K562 (cell line): ENCODE data around the gene TIMP1. TPM values are rescaled to one million over a fixed set of nuclear protein-coding genes. Genes with fewer than 3 reads are reported as not detected.

ENCODE experiments used
- ATAC-seq: fragments of 200-7000 bp; cut with Tn5 transposase; 3 replicates; pipeline ENCODE4 v1.9.1; 2020; ENCODE audit warnings: moderate library complexity
- BruUV-seq: library from RNA; stranded (reverse); fragments of 400-500 nt; replicated peaks from 2 replicates; lab custom pipeline; 2021; lab: Mats Ljungman, UMichigan
- CTCF ChIA-PET: fragments of 300-600 bp; formaldehyde crosslinking; extraction: SDS; loops from one replicate; lab custom pipeline; 2021; ENCODE audit warnings: low intra/inter-chr PET ratio; lab: Yijun Ruan, JAX
- POLR2A ChIA-PET: fragments of 300-600, 350-650 bp; sonication (Branson Sonifier 250); formaldehyde crosslinking; extraction: SDS; loops from one replicate; lab custom pipeline; 2021; ENCODE audit warnings: antibody characterized with exemption, inconsistent platforms; lab: Yijun Ruan, JAX
- DNase-seq, 4 experiments: peaks; one replicate each; pipeline versions ENCODE4 v3.0.0 to v3.0.0-alpha.2; 2011 to 2018; ENCODE audit warnings: low spot score in 3 of 4, mixed read lengths in 3 of 4; ENCODE audit errors: extremely low read depth in 1 of 4
- FAIRE-seq: peaks from 2 replicates; lab custom pipeline; 2011; peaks lifted over from hg19 to GRCh38; lab: Jason Lieb, UNC
- H2AFZ ChIP-seq: 2 replicates; pipeline ENCODE4 v1.6.0; 2011; ENCODE audit warnings: low read depth, low read length, control low read depth, inconsistent platforms
- H3K27ac ChIP-seq: fragments of 200-600 bp; 3 replicates; pipeline ENCODE4 v1.8.0; 2011; ENCODE audit warnings: low read depth, mild to moderate bottlenecking, control low read depth, inconsistent platforms, low read length, moderate library complexity, mixed read lengths; ENCODE audit errors: extremely low read depth
- H3K27me3 ChIP-seq, 2 experiments: fragments of 300-600 bp in 1 of 2; 2 replicates in 1 of 2; 3 replicates in 1 of 2; pipeline versions ENCODE4 v1.6.0 to v1.8.0; 2011; ENCODE audit warnings: inconsistent platforms in 2 of 2, low read length in 2 of 2, mild to moderate bottlenecking in 1 of 2, mixed read lengths in 1 of 2, moderate library complexity in 1 of 2; ENCODE audit not compliant: control insufficient read depth in 2 of 2, insufficient read depth in 2 of 2
- H3K36me3 ChIP-seq: fragments of 300-600 bp; 3 replicates; pipeline ENCODE4 v1.8.0; 2011; ENCODE audit warnings: mild to moderate bottlenecking, low read length, inconsistent platforms; ENCODE audit not compliant: control insufficient read depth, insufficient read depth
- H3K4me1 ChIP-seq, 2 experiments: fragments of 200-600 bp in 1 of 2; replicated peaks in 1 of 2; 2 replicates in 1 of 2; 3 replicates in 1 of 2; pipeline versions ENCODE4 v1.5.1 to v1.8.0; 2011; ENCODE audit warnings: inconsistent platforms in 2 of 2, low read length in 2 of 2, mild to moderate bottlenecking in 1 of 2, mixed read lengths in 1 of 2, moderate library complexity in 1 of 2; ENCODE audit not compliant: control insufficient read depth in 2 of 2, insufficient read depth in 2 of 2
- H3K4me2 ChIP-seq: 2 replicates; pipeline ENCODE4 v1.6.1; 2011; ENCODE audit warnings: low read length, control low read depth, inconsistent platforms, mixed read lengths; ENCODE audit not compliant: insufficient read depth
- H3K4me3 ChIP-seq: fragments of 200-600 bp; sonication (generic), shearing (Covaris generic); 2 replicates; pipeline ENCODE4 v1.5.1; 2016; ENCODE audit warnings: control low read depth, inconsistent platforms
- H3K79me2 ChIP-seq: fragments of 200-600 bp; 3 replicates; pipeline ENCODE4 v1.8.0; 2011; ENCODE audit warnings: low read length, inconsistent platforms; ENCODE audit not compliant: control insufficient read depth, insufficient read depth
- H3K9ac ChIP-seq, 2 experiments: 2 replicates each; pipeline versions ENCODE4 v1.6.0 to v1.6.1; 2011; ENCODE audit warnings: low read depth in 2 of 2, low read length in 2 of 2, control low read depth in 1 of 2, inconsistent platforms in 1 of 2, mild to moderate bottlenecking in 1 of 2, mixed read lengths in 1 of 2; ENCODE audit not compliant: insufficient read depth in 1 of 2
- H3K9me1 ChIP-seq: one replicate; pipeline ENCODE4 v1.6.0; 2011; ENCODE audit warnings: inconsistent platforms, mild to moderate bottlenecking, low read length, moderate library complexity; ENCODE audit not compliant: control insufficient read depth, insufficient read depth
- H3K9me3 ChIP-seq: replicated peaks from 2 replicates; pipeline ENCODE4 v1.5.1; 2011; ENCODE audit warnings: low read depth, low read length, inconsistent platforms; ENCODE audit not compliant: control insufficient read depth, insufficient read depth
- H4K20me1 ChIP-seq: replicated peaks from 2 replicates; pipeline ENCODE4 v1.6.1; 2011; ENCODE audit warnings: low read length, inconsistent platforms, mixed read lengths; ENCODE audit not compliant: control insufficient read depth, insufficient read depth
- ADNP ChIP-seq: fragments of 200-800 bp; sonication (Bioruptor generic); IDR thresholded peaks from 2 replicates; pipeline ENCODE4 v1.6.1; 2016; ENCODE audit warnings: missing genetic modification characterization, missing compliant biosample characterization
- ATF1 ChIP-seq, 2 experiments: fragments of 450-650 bp in 1 of 2; IDR thresholded peaks; 2 replicates each; pipeline ENCODE4 v1.6.1; 2016; ENCODE audit warnings: missing compliant biosample characterization in 1 of 2, missing genetic modification characterization in 1 of 2
- BHLHE40 ChIP-seq: IDR thresholded peaks from 2 replicates; pipeline ENCODE4 v1.6.1; 2011; ENCODE audit warnings: low read length, improper control_type of control experiment
- CXXC5 ChIP-seq: fragments of 250-450 bp; sonication (Bioruptor Pico); IDR thresholded peaks from 2 replicates; pipeline ENCODE4 v1.8.0; 2022; ENCODE audit warnings: inconsistent platforms, mild to moderate bottlenecking, moderate library complexity
- FOS ChIP-seq: IDR thresholded peaks from 3 replicates; pipeline ENCODE4 v1.6.1; 2011; ENCODE audit not compliant: insufficient read length; ENCODE audit errors: extremely low read depth
- FOXA3 ChIP-seq, 2 experiments: fragments of 450-650 bp in 1 of 2; sonication (generic) in 1 of 2; formaldehyde crosslinking; IDR thresholded peaks in 1 of 2; conservative IDR thresholded peaks in 1 of 2; 2 replicates each; pipeline versions ENCODE4 v1.4.0 to v1.8.0; 2020 to 2022; ENCODE audit warnings: mild to moderate bottlenecking in 2 of 2, missing genetic modification reagents in 1 of 2
- GATA2 ChIP-seq: sonication (generic); formaldehyde crosslinking; IDR thresholded peaks from 2 replicates; pipeline ENCODE4 v1.4.0; 2020; ENCODE audit warnings: mild to moderate bottlenecking, missing genetic modification reagents
- MBD2 ChIP-seq: sonication (generic); IDR thresholded peaks from 2 replicates; pipeline ENCODE4 v1.6.1; 2016; ENCODE audit warnings: low read depth, borderline replicate concordance
- NR0B1 ChIP-seq: fragments of 450-650 bp; IDR thresholded peaks from one replicate; pipeline ENCODE4 v1.6.1; 2018; ENCODE audit warnings: mild to moderate bottlenecking, moderate library complexity; ENCODE audit not compliant: partially characterized antibody
- POLR2A ChIP-seq: fragments of 450-650 bp; conservative IDR thresholded peaks from 2 replicates; pipeline ENCODE4 v1.6.1; 2016
- POLR2B ChIP-seq: fragments of 450-650 bp; IDR thresholded peaks from 2 replicates; pipeline ENCODE4 v1.6.1; 2018; ENCODE audit warnings: low read depth; ENCODE audit not compliant: partially characterized antibody
- POLR2G ChIP-seq: fragments of 200-400 bp; formaldehyde crosslinking; IDR thresholded peaks from 2 replicates; pipeline ENCODE4 v1.6.1; 2017; ENCODE audit warnings: low read depth, mild to moderate bottlenecking, antibody characterized with exemption, low read length, moderate library complexity
- PREB ChIP-seq: sonication (generic); formaldehyde crosslinking; IDR thresholded peaks from 2 replicates; pipeline ENCODE4 v1.8.1; 2023; ENCODE audit warnings: mild to moderate bottlenecking, missing genetic modification reagents
- RBFOX2 ChIP-seq: fragments of 200-400 bp; formaldehyde crosslinking; IDR thresholded peaks from 2 replicates; pipeline ENCODE4 v1.6.1; 2017; ENCODE audit warnings: low read depth, mild to moderate bottlenecking, low read length, moderate library complexity
- RFX1 ChIP-seq: fragments of 450-650 bp; IDR thresholded peaks from 2 replicates; pipeline ENCODE4 v1.6.1; 2016; ENCODE audit warnings: mild to moderate bottlenecking, moderate library complexity
- SOX6 ChIP-seq: fragments of 450-650 bp; IDR thresholded peaks from 2 replicates; pipeline ENCODE4 v1.6.1; 2014; ENCODE audit warnings: mild to moderate bottlenecking
- VEZF1 ChIP-seq: fragments of 200-800 bp; sonication (Bioruptor generic); IDR thresholded peaks from 2 replicates; pipeline ENCODE4 v1.6.1; 2017; ENCODE audit warnings: missing genetic modification characterization, missing compliant biosample characterization
- ZNF655 ChIP-seq: fragments of 250-450 bp; sonication (Bioruptor Pico); IDR thresholded peaks from 2 replicates; pipeline ENCODE4 v1.5.0; 2021
- WGBS: fragments of 100-300 bp; shearing (Covaris generic); methylation state at CpG from one replicate; pipeline ENCODE4 v1.1.6; 2016; ENCODE audit warnings: low coverage, mixed read lengths; ENCODE audit not compliant: insufficient coverage; ENCODE audit errors: missing lambda C conversion rate; 5-methylcytosine and 5-hydroxymethylcytosine counted together
- in situ Hi-C: fragments of 300-500 bp; cut with MboI; formaldehyde crosslinking; loops from 4 replicates; pipeline ENCODE4 v1.15.0; 2018; ENCODE audit warnings: inconsistent platforms, mixed read lengths
- intact Hi-C: fragments of 100-400 bp; cut with micrococcal nuclease; formaldehyde crosslinking; loops from 2 replicates; pipeline ENCODE4 v1.14.2; 2022
- polyA plus RNA-seq, 8 experiments: library from polyadenylated mRNA; depleted of rRNA in 4 of 8; stranded (reverse) in 5 of 8; unstranded in 3 of 8; fragments of >200 nt; fragmentation: Nextera tagmentation in 2 of 8; fragmentation: Illumina TruSeq in 1 of 8; extraction: Ambion mirVana in 2 of 8; extraction: Trizol in 1 of 8; gene quantifications; 2 replicates each; pipeline versions ENCODE4 v1.2.1 to v1.2.3, GENCODE V29; 2011 to 2014; ENCODE audit warnings: inconsistent platforms in 1 of 8, missing spikeins in 1 of 8
- total RNA-seq, 7 experiments: library from RNA; depleted of rRNA in 6 of 7; stranded (reverse); fragments of >200 nt in 6 of 7; fragmentation: Illumina TruSeq in 2 of 7; extraction: Trizol in 2 of 7; gene quantifications; 2 replicates each; pipeline versions ENCODE4 v1.2.1 to v1.2.3, GENCODE V29; 2011 to 2021; ENCODE audit warnings: low replicate concordance in 1 of 7

The TIMP1 gene
- total and polyA plus RNA-seq, 9 of the 15 experiments (the other 6 are each of a cell fraction or from before 2014, with no cell fraction given) = 115 to 699 (median 273) TPM

- intact Hi-C loops = no loop called here
- no peaks in the 10 kb centered on the region; the same call in 1 of the 3 replicates for H3K79me2 ChIP-seq
- peak; percentile 64 to 82 (median 74) for DNase-seq
- no peak for TF ChIP-seq ATF1 (CRISPR knock-in tag; IDR thresholded peaks at IDR 0.05)
- TF ChIP-seq ATF1 (tag; IDR thresholded peaks at IDR 0.05) = peak; percentile 18; the same call in 1 of the 2 replicates
- no peak for TF ChIP-seq RFX1
- no peak for TF ChIP-seq NR0B1
- peak; percentile 72 for TF ChIP-seq POLR2A
- TF ChIP-seq MBD2 = peak; percentile 84
- 0 out of 2 replicates have a peak, but pooled peaks have one; percentile 11 for TF ChIP-seq BHLHE40
- TF ChIP-seq ZNF655 (CRISPR knock-in tag) = no peak
- peak; percentile 83 for TF ChIP-seq VEZF1 (CRISPR knock-in tag)
- TF ChIP-seq FOS = peak; percentile 96
- TF ChIP-seq CXXC5 (CRISPR knock-in tag) = 0 out of 2 replicates have a peak, but pooled peaks have one; percentile 8
- TF ChIP-seq PREB (CRISPR knock-in tag) = no peak
- peak; percentile 64 for TF ChIP-seq POLR2G
- TF ChIP-seq POLR2B = peak; percentile 47
- TF ChIP-seq ADNP = no peak
- TF ChIP-seq RBFOX2 = peak; percentile 71
- no peak for TF ChIP-seq SOX6
- no peak for TF ChIP-seq FOXA3 (CRISPR knock-in tag; conservative IDR thresholded peaks at IDR 0.05 in 1 of 2, IDR thresholded peaks at IDR 0.05 in 1 of 2)
- no peak for TF ChIP-seq GATA2 (CRISPR knock-in tag)
Measured at GRCh38 chrX:47556045-47556623, 26.1 kb upstream of the TIMP1 start.

More at GRCh38 chrX:47556045-47556623, 26.1 kb upstream of the TIMP1 start:
- no peaks in the 10 kb centered on the region for H3K9me3 ChIP-seq
- H3K4me1 ChIP-seq = peaks cover 0 to 4% of the 10 kb centered on the region in 2 experiments; a peak in 3 of 5 replicates
- H2AFZ ChIP-seq = peak overlapping the region; percentile 71
- no peaks in the 10 kb centered on the region for H3K9me1 ChIP-seq
- no TSS peak for BruUV-seq
- no peaks in the 10 kb centered on the region for H3K36me3 ChIP-seq
- peak overlapping the region; percentile 55 to 87 for H3K9ac ChIP-seq
- peak overlapping the region; percentile 50 for H3K27ac ChIP-seq
- in situ Hi-C loops = no loop called here
- FAIRE-seq (peak; percentile 94), ATAC-seq (peak; percentile 93)
- H3K4me3 ChIP-seq = peak overlapping the region; percentile 37
- H3K27me3 ChIP-seq = no peaks in the 10 kb centered on the region
- peak overlapping the region; percentile 61 for H3K4me2 ChIP-seq
- WGBS = 46% methylated on average over 13 of the region's 20 CpGs
- POLR2A ChIA-PET = interaction anchor here (0.6 to 0.9 kb wide), 3 partner anchors 15 to 941 kb away, joined by 3 to 4 read pairs (median 3); no protein-coding TSS in a partner anchor
- CTCF ChIA-PET = no interaction called here
- no peaks in the 10 kb centered on the region for H4K20me1 ChIP-seq
